Measurements from ENCODE around the gene GUCD1.
"Not testable (repeated sequence)": the region's sequence is repeated elsewhere in the genome, so short reads cannot be mapped to it uniquely, and the experiment has no call there.

Gene GUCD1

GRCh38 chr22:24571266-24571665 is 16.3 kb upstream of the GUCD1 start:
- DNase-seq (ENCODE audit: low read depth), result no peak
- no peak overlapping the region for H3K4me3 ChIP-seq (ENCODE audit: low read depth, low read length)

DNA sequence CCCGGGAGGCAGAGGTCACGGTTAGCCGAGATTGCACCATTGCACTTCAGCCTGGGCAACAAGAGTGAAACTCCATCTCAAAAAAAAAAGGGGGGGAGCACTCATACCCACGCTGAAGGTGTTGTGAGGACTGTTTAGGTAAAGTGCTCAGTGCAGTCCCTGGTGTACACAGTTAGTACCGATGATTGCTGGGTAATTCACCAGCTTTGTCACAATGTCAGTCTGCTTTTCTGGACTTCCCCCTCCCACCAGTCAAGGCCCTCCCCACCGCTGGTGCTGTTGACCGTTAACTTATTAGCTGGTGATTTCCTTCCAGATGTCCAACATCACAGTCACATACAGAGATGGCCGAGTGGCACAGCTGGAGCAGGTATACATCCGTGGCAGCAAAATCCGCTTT is 12.7 kb upstream of the GUCD1 start:
- H3K4me3 ChIP-seq (ENCODE audit: low read depth, low read length), result no peak overlapping the region
- DNase-seq (ENCODE audit: low read depth), result no peak

GRCh38 chr22:24566899-24567511 is 12.1 kb upstream of the GUCD1 start:
- H3K4me3 ChIP-seq (ENCODE audit: low read depth, low read length), result no peak overlapping the region
- DNase-seq (ENCODE audit: low read depth), result no peak

- no peak for DNase-seq (ENCODE audit: low read depth)
- H3K4me3 ChIP-seq (ENCODE audit: low read depth, low read length), result no peak overlapping the region
These were observed 10.1 kb upstream of the GUCD1 start for GRCh38 chr22:24565077-24565476.

GRCh38 chr22:24564376-24565058 is 9.6 kb upstream of the GUCD1 start:
- no peak overlapping the region for H3K4me3 ChIP-seq (ENCODE audit: low read depth, low read length)
- DNase-seq (ENCODE audit: low read depth), result no peak

- DNase-seq (ENCODE audit: low read depth), result no peak
These were observed 8.3 kb upstream of the GUCD1 start for GRCh38 chr22:24563246-24563645.

GRCh38 chr22:24559471-24559870 is 4.5 kb upstream of the GUCD1 start:
- no peak for DNase-seq (ENCODE audit: low read depth)
- no peak overlapping the region for H3K4me3 ChIP-seq (ENCODE audit: low read depth, low read length)

More at GRCh38 chr22:24563246-24563645, 8.3 kb upstream of the GUCD1 start:
- no peak overlapping the region for H3K4me3 ChIP-seq (ENCODE audit: low read depth, low read length)

DNA sequence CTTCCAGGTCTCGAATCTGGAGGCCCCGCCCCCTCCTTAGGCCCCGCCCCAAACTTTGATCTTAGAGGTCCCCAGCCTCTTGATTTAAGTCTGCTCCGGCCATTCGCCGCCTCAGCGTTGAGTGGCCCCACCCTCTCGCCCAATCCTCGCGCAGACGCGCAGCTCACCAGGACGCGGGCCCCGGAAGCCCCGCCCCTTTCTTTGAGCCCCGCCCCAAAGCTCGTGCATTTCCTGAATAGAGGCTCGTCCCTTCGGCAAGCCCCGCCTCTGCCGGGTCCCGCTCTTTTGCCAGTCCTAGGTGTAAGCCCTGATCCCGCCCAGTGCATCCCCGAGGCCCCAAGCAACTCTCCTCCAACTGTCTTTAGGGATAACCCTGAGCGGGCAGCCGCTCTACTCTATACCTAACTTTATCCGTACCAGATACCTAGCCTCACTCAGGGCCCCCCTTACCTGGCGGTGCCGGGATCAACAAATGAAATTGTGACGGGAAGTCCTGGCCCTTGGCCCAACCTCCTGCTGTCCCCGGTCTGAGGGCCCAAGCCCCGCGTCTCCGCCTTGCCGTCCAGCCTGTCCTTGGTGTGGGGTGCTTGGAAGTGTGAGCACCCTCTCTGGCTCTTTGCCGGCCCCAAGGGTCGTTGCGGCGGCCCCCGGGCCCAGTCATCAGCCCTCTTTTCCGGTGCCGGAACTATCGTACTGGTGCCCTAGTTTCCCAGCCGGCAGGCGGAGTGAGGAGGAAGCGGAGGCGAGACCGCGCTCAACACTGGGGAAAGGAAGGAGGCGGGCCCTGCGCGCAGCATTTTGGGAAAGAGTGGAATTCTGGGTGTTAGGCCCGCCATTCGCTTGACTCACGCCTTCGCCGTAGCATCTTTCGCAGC is 464 bp upstream of the GUCD1 start, which contains the start of gene SNRPD3:
Gene SNRPD3 (plus strand): TSS at position 835 of the 875 bp plus-strand sequence. CDS start 1,676 bp downstream, outside the sequence.
- DNase-seq (ENCODE audit: low read depth), result peak; percentile 94

GRCh38 chr22:24553597-24554312 is 1.2 kb downstream of the GUCD1 start:
- DNase-seq (ENCODE audit: low read depth), result no peak
- H3K4me3 ChIP-seq (ENCODE audit: low read depth, low read length), result peak overlapping the region; percentile 94

More for the DNA sequence above, 464 bp upstream of the GUCD1 start, which contains the start of gene SNRPD3:
- H3K4me3 ChIP-seq (ENCODE audit: low read depth, low read length), result peak within 1 kb of the TSS; percentile 94

DNA sequence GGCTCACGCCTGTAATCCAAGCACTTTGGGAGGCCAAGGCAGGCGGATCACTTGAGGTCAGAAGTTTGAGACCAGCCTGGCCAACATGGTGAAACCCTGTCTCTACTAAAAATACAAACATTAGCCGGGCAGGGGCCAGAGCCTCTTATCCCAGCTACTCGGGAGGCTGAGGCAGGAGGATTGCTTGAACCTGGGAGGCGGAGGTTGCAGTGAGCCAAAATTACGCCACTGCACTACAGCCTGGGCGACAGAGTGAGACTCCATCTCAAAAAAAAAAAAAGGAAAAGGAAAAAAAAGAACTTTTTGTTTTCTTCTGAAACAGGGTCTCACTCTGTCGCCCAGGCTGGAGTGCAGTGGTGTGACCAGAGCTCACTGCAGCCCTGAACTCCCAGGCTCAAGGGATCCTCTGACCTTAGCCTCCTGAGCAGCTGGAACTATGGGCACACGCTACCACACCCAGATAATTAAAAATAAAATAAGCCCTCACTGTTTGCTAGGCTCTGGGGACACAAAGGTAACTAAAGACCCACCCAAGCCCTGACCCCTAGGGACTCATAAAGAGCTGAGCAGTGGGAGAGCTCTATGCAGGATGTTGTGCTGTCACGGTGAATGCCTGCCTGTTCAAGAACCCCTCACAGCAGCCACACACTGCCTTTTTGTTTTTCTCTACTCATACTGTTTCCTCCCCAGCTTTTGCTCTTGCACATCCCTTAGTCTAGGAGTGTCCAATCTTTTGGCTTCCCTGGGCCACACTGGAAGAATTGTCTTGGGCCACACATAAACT is 2.2 kb downstream of the GUCD1 start:
- H3K4me3 ChIP-seq (ENCODE audit: low read depth, low read length); DNase-seq (ENCODE audit: low read depth): not testable (repeated sequence)

GRCh38 chr22:24550902-24551435 is 4.0 kb downstream of the GUCD1 start:
- DNase-seq (ENCODE audit: low read depth), result no peak
- no peak overlapping the region for H3K4me3 ChIP-seq (ENCODE audit: low read depth, low read length)

GRCh38 chr22:24550028-24550901 is 4.7 kb downstream of the GUCD1 start:
- H3K4me3 ChIP-seq (ENCODE audit: low read depth, low read length), result no peak overlapping the region
- DNase-seq (ENCODE audit: low read depth), result no peak

GRCh38 chr22:24548812-24549211 is 6.1 kb downstream of the GUCD1 start:
- no peak for DNase-seq (ENCODE audit: low read depth)
- H3K4me3 ChIP-seq (ENCODE audit: low read depth, low read length), result no peak overlapping the region

DNA sequence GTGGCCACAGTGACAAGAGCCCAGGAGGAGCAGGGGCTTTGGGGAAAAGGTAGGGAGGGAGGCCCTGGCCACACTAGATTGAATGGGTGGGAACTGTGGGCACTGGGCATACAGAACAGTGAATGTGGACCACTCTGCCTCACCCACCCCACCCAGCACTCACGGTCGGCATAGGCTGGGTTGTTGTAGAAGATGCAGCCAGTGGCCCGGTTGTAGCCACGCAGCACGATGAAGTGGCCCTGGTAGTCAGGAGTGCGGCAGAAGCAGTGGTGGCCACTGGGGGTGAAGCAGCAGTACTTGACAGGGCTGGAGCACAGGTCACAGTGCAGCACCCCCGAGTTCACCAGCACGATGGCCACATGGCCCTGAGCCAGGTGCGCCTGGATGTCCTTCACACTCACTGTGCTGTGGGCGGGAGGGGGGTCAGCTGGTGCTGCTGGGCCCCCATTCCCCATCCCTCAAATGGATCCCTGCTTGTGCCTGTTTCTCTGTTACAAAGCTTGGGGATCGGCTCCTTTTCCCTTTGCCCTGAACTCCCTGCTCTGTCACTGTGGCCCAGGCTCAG is 11.2 kb downstream of the GUCD1 start:
- no peak overlapping the region for H3K4me3 ChIP-seq (ENCODE audit: low read depth, low read length)
- no peak for DNase-seq (ENCODE audit: low read depth)

DNA sequence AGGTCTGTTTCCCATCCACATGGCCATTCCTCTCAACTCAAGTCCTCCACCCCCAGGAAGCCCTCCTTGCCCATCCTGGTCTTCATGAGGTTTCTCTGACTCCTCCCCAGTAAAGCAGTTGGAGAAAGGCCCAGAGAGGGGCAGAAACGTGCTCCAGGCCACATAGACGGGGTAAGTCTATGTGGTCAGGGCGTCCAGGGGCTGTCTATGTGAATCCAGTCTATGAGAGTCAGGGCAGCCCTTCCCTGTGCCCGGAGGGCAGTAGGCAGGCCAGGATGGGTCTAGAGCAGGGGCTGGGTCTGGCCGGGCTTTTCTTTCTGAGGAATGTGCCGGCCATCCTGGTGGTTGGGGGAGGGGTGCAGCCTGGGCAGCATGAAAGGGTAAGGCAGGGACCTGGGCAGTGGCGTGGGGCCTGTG is 11.7 kb downstream of the GUCD1 start:
- no peak for DNase-seq (ENCODE audit: low read depth)
- H3K4me3 ChIP-seq (ENCODE audit: low read depth, low read length), result no peak overlapping the region

GRCh38 chr22:24542641-24543040 is 12.3 kb downstream of the GUCD1 start:
- no peak for DNase-seq (ENCODE audit: low read depth)
- H3K4me3 ChIP-seq (ENCODE audit: low read depth, low read length), result no peak overlapping the region

Data from skeletal muscle cell (primary cell).